Activated T-cell treated with anti-CD3 and anti-CD28 coated beads, Interleukin-2, amount 50 U/mL, for 72 hours (primary cell): ENCODE data around the gene MYRIP. TPM values are rescaled to one million over a fixed set of nuclear protein-coding genes. Genes with fewer than 3 reads are reported as not detected.
A peak's percentile ranks its signal among the peaks of the same experiment; 100 is the strongest.
"Not testable (repeated sequence)": the region's sequence is repeated elsewhere in the genome, so short reads cannot be mapped to it uniquely, and the experiment has no call there.

Source experiments
- ATAC-seq, 2 donors: fragments of 150-1000 bp; cut with Tn5 transposase; replicated peaks in 1 of 2; 2 replicates each; pipeline ENCODE4 v1.10.0; 2021; ENCODE audit warnings: moderate library complexity in 2 of 2, mild to moderate bottlenecking in 1 of 2
- DNase-seq, 2 donors: peaks; one replicate each; pipeline ENCODE4 v3.0.0; 2021 to 2022; ENCODE audit warnings: mixed read lengths in 1 of 2
- H3K27ac Mint-ChIP-seq: one replicate; pipeline ENCODE4 v1.8.0; 2022; ENCODE audit warnings: mild to moderate bottlenecking, moderate library complexity, mixed read lengths
- H3K27me3 Mint-ChIP-seq: one replicate; pipeline ENCODE4 v1.8.0; 2022; ENCODE audit warnings: low read depth, mixed read lengths
- H3K36me3 Mint-ChIP-seq, 2 donors: one replicate each; pipeline ENCODE4 v1.8.0; 2022; ENCODE audit warnings: mixed read lengths in 2 of 2, mild to moderate bottlenecking in 1 of 2; ENCODE audit not compliant: insufficient read depth in 2 of 2
- H3K4me1 Mint-ChIP-seq: one replicate; pipeline ENCODE4 v1.8.0; 2022; ENCODE audit warnings: low read depth, mixed read lengths
- H3K4me3 Mint-ChIP-seq, 2 donors: one replicate each; pipeline ENCODE4 v1.8.0; 2022; ENCODE audit warnings: mild to moderate bottlenecking in 2 of 2, mixed read lengths in 2 of 2, moderate library complexity in 2 of 2
- H3K9me3 Mint-ChIP-seq, 2 donors: one replicate each; pipeline ENCODE4 v1.8.0; 2022; ENCODE audit warnings: mixed read lengths in 2 of 2
- total RNA-seq, 2 donors: library from RNA; stranded (reverse); gene quantifications; one replicate each; pipeline ENCODE4 v1.2.3, GENCODE V29; 2022

MYRIP gene
- total RNA-seq, 2 donors from 2014 or later = not detected

GRCh38 chr3:40012381-40012780 lies 203.0 kb downstream of the MYRIP start:
- Mint-ChIP-seq H3K4me3 (no peak overlapping the region), H3K9me3 (no peaks in the 10 kb centered on the region), H3K36me3 (no peaks in the 10 kb centered on the region), H3K4me1 (no peaks in the 10 kb centered on the region), H3K27me3 (no peaks in the 10 kb centered on the region), H3K27ac (no peak overlapping the region)
- ATAC-seq (no peak), DNase-seq (no peak)

- Mint-ChIP-seq H3K4me3 (no peak overlapping the region), H3K4me1 (no peaks in the 10 kb centered on the region), H3K27ac (no peak overlapping the region), H3K36me3 (no peaks in the 10 kb centered on the region), H3K27me3 (peaks cover 9% of the 10 kb centered on the region), H3K9me3 (no peaks in the 10 kb centered on the region)
- no peak for DNase-seq
- ATAC-seq = no peak
These were observed 207.0 kb downstream of the MYRIP start for GRCh38 chr3:40016391-40016790.

- Mint-ChIP-seq H3K9me3 (peaks cover 0 to 2% of the 10 kb centered on the region in 2 donors), H3K27ac (no peak overlapping the region), H3K4me3 (no peak overlapping the region), H3K27me3 (peaks cover 22% of the 10 kb centered on the region), H3K36me3 (no peaks in the 10 kb centered on the region), H3K4me1 (no peaks in the 10 kb centered on the region)
- ATAC-seq (no peak), DNase-seq (no peak)
These were observed 209.0 kb downstream of the MYRIP start for GRCh38 chr3:40018369-40018768.

GRCh38 chr3:40019376-40019775 lies 210.0 kb downstream of the MYRIP start:
- DNase-seq (no peak), ATAC-seq (no peak)
- Mint-ChIP-seq H3K9me3 (peaks cover 0 to 4% of the 10 kb centered on the region in 2 donors), H3K4me1 (no peaks in the 10 kb centered on the region), H3K27me3 (peaks cover 31% of the 10 kb centered on the region), H3K36me3 (no peaks in the 10 kb centered on the region), H3K27ac (no peak overlapping the region), H3K4me3 (no peak overlapping the region)

GRCh38 chr3:40020689-40021088 lies 211.3 kb downstream of the MYRIP start:
- no peak for ATAC-seq
- H3K9me3 Mint-ChIP-seq = peaks cover 3 to 4% of the 10 kb centered on the region in 2 donors
- no peaks in the 10 kb centered on the region for H3K4me1 Mint-ChIP-seq
- H3K27ac Mint-ChIP-seq = no peak overlapping the region
- H3K27me3 Mint-ChIP-seq = peaks cover 32% of the 10 kb centered on the region
- peaks cover 0 to 5% of the 10 kb centered on the region in 2 donors for H3K36me3 Mint-ChIP-seq
- H3K4me3 Mint-ChIP-seq = no peak overlapping the region
- DNase-seq = no peak

GRCh38 chr3:40021338-40021737 lies 211.9 kb downstream of the MYRIP start:
- Mint-ChIP-seq H3K36me3 (peaks cover 0 to 6% of the 10 kb centered on the region in 2 donors), H3K4me3 (no peak overlapping the region), H3K4me1 (no peaks in the 10 kb centered on the region), H3K27me3 (peaks cover 32% of the 10 kb centered on the region), H3K9me3 (peaks cover 5% of the 10 kb centered on the region in 2 donors), H3K27ac (no peak overlapping the region)
- ATAC-seq = no peak
- no peak for DNase-seq

GRCh38 chr3:40022297-40022827 lies 213.0 kb downstream of the MYRIP start:
- Mint-ChIP-seq H3K4me3 (no peak overlapping the region), H3K4me1 (no peaks in the 10 kb centered on the region), H3K9me3 (peaks cover 13 to 14% of the 10 kb centered on the region in 2 donors), H3K27me3 (peaks cover 32% of the 10 kb centered on the region), H3K27ac (no peak overlapping the region), H3K36me3 (peaks cover 4 to 12% of the 10 kb centered on the region in 2 donors)
- ATAC-seq (no peak), DNase-seq (no peak)

GRCh38 chr3:40024526-40024925 lies 215.1 kb downstream of the MYRIP start:
- H3K27me3 Mint-ChIP-seq = peaks cover 23% of the 10 kb centered on the region
- no peak for ATAC-seq

GRCh38 chr3:40025892-40026291 lies 216.5 kb downstream of the MYRIP start:
- not testable (repeated sequence) for H3K4me1 Mint-ChIP-seq, ATAC-seq, H3K4me3 Mint-ChIP-seq, DNase-seq, H3K27ac Mint-ChIP-seq
- H3K36me3 Mint-ChIP-seq = peaks cover 5 to 14% of the 10 kb centered on the region in 2 donors
- peaks cover 23% of the 10 kb centered on the region for H3K27me3 Mint-ChIP-seq
- H3K9me3 Mint-ChIP-seq = peaks cover 14 to 16% of the 10 kb centered on the region in 2 donors

More at GRCh38 chr3:40024526-40024925, 215.1 kb downstream of the MYRIP start:
- no peak for DNase-seq
- no peak overlapping the region for H3K4me3 Mint-ChIP-seq
- H3K9me3 Mint-ChIP-seq = peaks cover 14 to 15% of the 10 kb centered on the region in 2 donors
- peaks cover 5 to 14% of the 10 kb centered on the region in 2 donors for H3K36me3 Mint-ChIP-seq
- H3K27ac Mint-ChIP-seq = no peak overlapping the region
- no peaks in the 10 kb centered on the region for H3K4me1 Mint-ChIP-seq

GRCh38 chr3:40035177-40035576 lies 225.8 kb downstream of the MYRIP start:
- Mint-ChIP-seq H3K4me1 (no peaks in the 10 kb centered on the region), H3K9me3 (peaks cover 0 to 1% of the 10 kb centered on the region in 2 donors), H3K4me3 (no peak overlapping the region), H3K27ac (no peak overlapping the region), H3K36me3 (peaks cover 0 to 1% of the 10 kb centered on the region in 2 donors), H3K27me3 (peaks cover 6% of the 10 kb centered on the region)
- no peak for DNase-seq
- ATAC-seq = peak in 1 of 2 donors; percentile 49

GRCh38 chr3:40037582-40037981 lies 228.2 kb downstream of the MYRIP start:
- Mint-ChIP-seq H3K36me3 (peaks cover 0 to 1% of the 10 kb centered on the region in 2 donors), H3K27ac (no peak overlapping the region), H3K4me1 (no peaks in the 10 kb centered on the region), H3K4me3 (no peak overlapping the region), H3K27me3 (peaks cover 6% of the 10 kb centered on the region), H3K9me3 (no peaks in the 10 kb centered on the region)
- ATAC-seq = no peak
- DNase-seq = no peak

GRCh38 chr3:40042752-40043443 lies 233.5 kb downstream of the MYRIP start:
- Mint-ChIP-seq H3K4me3 (no peak overlapping the region), H3K27me3 (peaks cover 6% of the 10 kb centered on the region), H3K4me1 (no peaks in the 10 kb centered on the region), H3K27ac (no peak overlapping the region), H3K36me3 (no peaks in the 10 kb centered on the region), H3K9me3 (no peaks in the 10 kb centered on the region)
- ATAC-seq (no peak), DNase-seq (no peak)

GRCh38 chr3:40043444-40043755 lies 234.0 kb downstream of the MYRIP start:
- H3K27me3 Mint-ChIP-seq = peaks cover 6% of the 10 kb centered on the region
- no peak for DNase-seq
- H3K27ac Mint-ChIP-seq = no peak overlapping the region
- H3K4me3 Mint-ChIP-seq = no peak overlapping the region
- no peaks in the 10 kb centered on the region for H3K36me3 Mint-ChIP-seq
- H3K4me1 Mint-ChIP-seq = no peaks in the 10 kb centered on the region
- H3K9me3 Mint-ChIP-seq = no peaks in the 10 kb centered on the region
- no peak for ATAC-seq

- no peak for ATAC-seq
- Mint-ChIP-seq H3K27ac (no peak overlapping the region), H3K36me3 (no peaks in the 10 kb centered on the region), H3K4me3 (no peak overlapping the region), H3K27me3 (no peaks in the 10 kb centered on the region), H3K4me1 (no peaks in the 10 kb centered on the region), H3K9me3 (no peaks in the 10 kb centered on the region)
- DNase-seq = no peak
These were observed 235.1 kb downstream of the MYRIP start for GRCh38 chr3:40044487-40044886.
